K562 (cell line): Measurements from ENCODE around the gene SATB2. TPM values are rescaled to one million over a fixed set of nuclear protein-coding genes. Genes with fewer than 3 reads are reported as not detected.

ENCODE experiments used
- BHLHE40 ChIP-seq: IDR thresholded peaks from 2 replicates; pipeline ENCODE4 v1.6.1; 2011; ENCODE audit warnings: low read length, improper control_type of control experiment
- EGR1 ChIP-seq: fragments of 450-650 bp; conservative IDR thresholded peaks from 2 replicates; pipeline ENCODE4 v1.6.1; 2017; ENCODE audit warnings: mild to moderate bottlenecking
- MGA ChIP-seq: fragments of 450-650 bp; IDR thresholded peaks from 2 replicates; pipeline ENCODE4 v1.6.1; 2016; ENCODE audit warnings: mild to moderate bottlenecking, moderate library complexity
- RAD51 ChIP-seq: fragments of 450-650 bp; IDR thresholded peaks from 2 replicates; pipeline ENCODE4 v1.7.1; 2016; ENCODE audit warnings: low read depth, mild to moderate bottlenecking, borderline replicate concordance
- TAF9B ChIP-seq: fragments of 450-650 bp; IDR thresholded peaks from 2 replicates; pipeline ENCODE4 v1.6.1; 2018; ENCODE audit warnings: mild to moderate bottlenecking; ENCODE audit not compliant: partially characterized antibody
- YBX1 ChIP-seq: fragments of 450-650 bp; IDR thresholded peaks from 2 replicates; pipeline ENCODE4 v1.7.1; 2016; ENCODE audit warnings: mild to moderate bottlenecking
- ZNF263 ChIP-seq: sonication (generic); formaldehyde crosslinking; IDR thresholded peaks from 2 replicates; pipeline ENCODE4 v1.8.0; 2022; ENCODE audit warnings: mild to moderate bottlenecking, missing genetic modification reagents, borderline replicate concordance
- polyA plus RNA-seq, 8 experiments: library from polyadenylated mRNA; depleted of rRNA in 4 of 8; stranded (reverse) in 5 of 8; unstranded in 3 of 8; fragments of >200 nt; fragmentation: Nextera tagmentation in 2 of 8; fragmentation: Illumina TruSeq in 1 of 8; extraction: Ambion mirVana in 2 of 8; extraction: Trizol in 1 of 8; gene quantifications; 2 replicates each; pipeline versions ENCODE4 v1.2.1 to v1.2.3, GENCODE V29; 2011 to 2014; ENCODE audit warnings: inconsistent platforms in 1 of 8, missing spikeins in 1 of 8
- total RNA-seq, 7 experiments: library from RNA; depleted of rRNA in 6 of 7; stranded (reverse); fragments of >200 nt in 6 of 7; fragmentation: Illumina TruSeq in 2 of 7; extraction: Trizol in 2 of 7; gene quantifications; 2 replicates each; pipeline versions ENCODE4 v1.2.1 to v1.2.3, GENCODE V29; 2011 to 2021; ENCODE audit warnings: low replicate concordance in 1 of 7
- TF ChIP-seq, protein P1 (sequence below): sonication (generic); formaldehyde crosslinking; IDR thresholded peaks from 2 replicates; pipeline ENCODE4 v1.8.0; 2023; ENCODE audit warnings: mild to moderate bottlenecking, missing genetic modification reagents
- TF ChIP-seq, protein P2 (sequence below): fragments of 250-450 bp; sonication (Bioruptor Pico); IDR thresholded peaks from 2 replicates; pipeline ENCODE4 v1.5.0; 2022; ENCODE audit warnings: mild to moderate bottlenecking

Gene SATB2
- total and polyA plus RNA-seq, 9 of the 15 experiments (the other 6 are each of a cell fraction or from before 2014, with no cell fraction given) = 4.5 to 34.0 (median 15.1) TPM

DNA sequence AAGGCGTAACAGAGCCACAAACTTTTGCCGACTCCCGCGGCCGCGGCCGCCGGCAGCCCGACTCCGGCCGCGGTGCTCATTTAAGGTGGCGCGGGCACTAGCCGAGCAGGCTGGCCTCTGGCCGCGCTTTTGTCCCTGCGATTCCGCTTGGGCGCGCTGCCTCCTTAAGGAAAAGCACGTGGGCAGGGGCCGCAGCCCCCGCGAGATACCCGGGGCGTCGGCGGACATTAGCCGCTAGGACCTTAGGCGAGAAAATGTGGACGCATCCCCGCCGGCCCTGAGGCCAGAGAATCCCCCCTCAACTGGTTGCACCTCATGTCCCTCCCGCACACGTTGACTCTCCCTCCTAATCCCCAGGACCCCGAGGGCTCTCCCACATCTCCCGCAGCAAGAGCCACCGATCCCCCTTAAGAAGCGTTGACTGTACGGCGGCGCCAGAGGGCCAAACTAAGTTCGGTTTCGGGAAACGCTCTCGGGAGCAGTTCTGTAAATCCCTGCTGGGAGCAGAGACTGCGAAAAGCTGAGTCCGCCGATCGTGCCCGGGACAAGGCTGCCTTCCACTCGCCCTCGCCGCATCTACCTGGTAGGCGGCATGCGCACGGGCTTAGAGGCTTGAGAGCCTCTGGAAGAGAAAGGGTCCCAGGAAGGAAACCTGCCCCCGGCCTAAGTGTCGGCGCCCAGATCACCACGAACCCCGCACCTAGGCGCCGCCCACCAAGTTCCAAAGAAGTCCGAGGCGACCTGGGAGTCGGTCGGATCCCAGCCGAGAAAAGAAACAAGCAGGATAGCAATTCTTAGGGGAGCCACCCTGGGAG is 1.8 kb upstream of the SATB2 start (continued):
- TF ChIP-seq YBX1 = no peak
- TF ChIP-seq BHLHE40 = no peak
- TF ChIP-seq RAD51 = peak; percentile 68
- TF ChIP-seq, protein P1, sequence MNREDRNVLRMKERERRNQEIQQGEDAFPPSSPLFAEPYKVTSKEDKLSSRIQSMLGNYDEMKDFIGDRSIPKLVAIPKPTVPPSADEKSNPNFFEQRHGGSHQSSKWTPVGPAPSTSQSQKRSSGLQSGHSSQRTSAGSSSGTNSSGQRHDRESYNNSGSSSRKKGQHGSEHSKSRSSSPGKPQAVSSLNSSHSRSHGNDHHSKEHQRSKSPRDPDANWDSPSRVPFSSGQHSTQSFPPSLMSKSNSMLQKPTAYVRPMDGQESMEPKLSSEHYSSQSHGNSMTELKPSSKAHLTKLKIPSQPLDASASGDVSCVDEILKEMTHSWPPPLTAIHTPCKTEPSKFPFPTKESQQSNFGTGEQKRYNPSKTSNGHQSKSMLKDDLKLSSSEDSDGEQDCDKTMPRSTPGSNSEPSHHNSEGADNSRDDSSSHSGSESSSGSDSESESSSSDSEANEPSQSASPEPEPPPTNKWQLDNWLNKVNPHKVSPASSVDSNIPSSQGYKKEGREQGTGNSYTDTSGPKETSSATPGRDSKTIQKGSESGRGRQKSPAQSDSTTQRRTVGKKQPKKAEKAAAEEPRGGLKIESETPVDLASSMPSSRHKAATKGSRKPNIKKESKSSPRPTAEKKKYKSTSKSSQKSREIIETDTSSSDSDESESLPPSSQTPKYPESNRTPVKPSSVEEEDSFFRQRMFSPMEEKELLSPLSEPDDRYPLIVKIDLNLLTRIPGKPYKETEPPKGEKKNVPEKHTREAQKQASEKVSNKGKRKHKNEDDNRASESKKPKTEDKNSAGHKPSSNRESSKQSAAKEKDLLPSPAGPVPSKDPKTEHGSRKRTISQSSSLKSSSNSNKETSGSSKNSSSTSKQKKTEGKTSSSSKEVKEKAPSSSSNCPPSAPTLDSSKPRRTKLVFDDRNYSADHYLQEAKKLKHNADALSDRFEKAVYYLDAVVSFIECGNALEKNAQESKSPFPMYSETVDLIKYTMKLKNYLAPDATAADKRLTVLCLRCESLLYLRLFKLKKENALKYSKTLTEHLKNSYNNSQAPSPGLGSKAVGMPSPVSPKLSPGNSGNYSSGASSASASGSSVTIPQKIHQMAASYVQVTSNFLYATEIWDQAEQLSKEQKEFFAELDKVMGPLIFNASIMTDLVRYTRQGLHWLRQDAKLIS (CRISPR knock-in tag) = no peak
- no peak; the same call in 1 of the 2 replicates for TF ChIP-seq ZNF263
- TF ChIP-seq TAF9B = peak; percentile 21
- peak; percentile 93 for TF ChIP-seq MGA
- TF ChIP-seq, protein P2, sequence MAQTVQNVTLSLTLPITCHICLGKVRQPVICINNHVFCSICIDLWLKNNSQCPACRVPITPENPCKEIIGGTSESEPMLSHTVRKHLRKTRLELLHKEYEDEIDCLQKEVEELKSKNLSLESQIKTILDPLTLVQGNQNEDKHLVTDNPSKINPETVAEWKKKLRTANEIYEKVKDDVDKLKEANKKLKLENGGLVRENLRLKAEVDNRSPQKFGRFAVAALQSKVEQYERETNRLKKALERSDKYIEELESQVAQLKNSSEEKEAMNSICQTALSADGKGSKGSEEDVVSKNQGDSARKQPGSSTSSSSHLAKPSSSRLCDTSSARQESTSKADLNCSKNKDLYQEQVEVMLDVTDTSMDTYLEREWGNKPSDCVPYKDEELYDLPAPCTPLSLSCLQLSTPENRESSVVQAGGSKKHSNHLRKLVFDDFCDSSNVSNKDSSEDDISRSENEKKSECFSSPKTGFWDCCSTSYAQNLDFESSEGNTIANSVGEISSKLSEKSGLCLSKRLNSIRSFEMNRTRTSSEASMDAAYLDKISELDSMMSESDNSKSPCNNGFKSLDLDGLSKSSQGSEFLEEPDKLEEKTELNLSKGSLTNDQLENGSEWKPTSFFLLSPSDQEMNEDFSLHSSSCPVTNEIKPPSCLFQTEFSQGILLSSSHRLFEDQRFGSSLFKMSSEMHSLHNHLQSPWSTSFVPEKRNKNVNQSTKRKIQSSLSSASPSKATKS (CRISPR knock-in tag) = no peak
- TF ChIP-seq EGR1 = peak; percentile 59
